ENCODE data around the gene RGS3. TPM values are rescaled to one million over a fixed set of nuclear protein-coding genes. Genes with fewer than 3 reads are reported as not detected.
A peak's percentile ranks its signal among the peaks of the same experiment; 100 is the strongest.
"Not testable (repeated sequence)": the region's sequence is repeated elsewhere in the genome, so short reads cannot be mapped to it uniquely, and the experiment has no call there.

RGS3 gene
- polyA plus RNA-seq, 5 donors: 65.3 to 82.9 (median 75.8) TPM

DNA sequence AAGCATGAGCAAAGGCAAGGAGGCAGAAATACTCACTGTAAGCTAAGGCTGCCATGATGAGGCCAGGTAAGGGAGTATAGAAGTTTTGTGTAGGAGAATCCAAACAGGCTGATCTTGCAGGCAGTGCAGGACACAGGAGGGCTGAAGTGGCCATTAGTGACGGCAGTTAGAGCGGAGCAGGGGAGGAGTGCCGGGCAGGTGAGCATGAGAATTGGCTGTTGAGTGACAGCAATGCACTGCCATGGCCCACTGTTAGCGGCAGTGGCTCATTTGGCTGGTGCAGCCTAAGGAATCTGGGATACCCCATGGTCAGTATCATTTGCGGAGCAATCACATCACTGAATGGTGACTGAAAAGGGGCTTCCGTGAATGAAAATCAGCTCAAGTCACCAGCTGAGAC lies 22.8 kb downstream of the RGS3 start:
- no peak for DNase-seq

GRCh38 chr9:113488071-113488470 lies 24.5 kb downstream of the RGS3 start:
- DNase-seq: no peak

DNA sequence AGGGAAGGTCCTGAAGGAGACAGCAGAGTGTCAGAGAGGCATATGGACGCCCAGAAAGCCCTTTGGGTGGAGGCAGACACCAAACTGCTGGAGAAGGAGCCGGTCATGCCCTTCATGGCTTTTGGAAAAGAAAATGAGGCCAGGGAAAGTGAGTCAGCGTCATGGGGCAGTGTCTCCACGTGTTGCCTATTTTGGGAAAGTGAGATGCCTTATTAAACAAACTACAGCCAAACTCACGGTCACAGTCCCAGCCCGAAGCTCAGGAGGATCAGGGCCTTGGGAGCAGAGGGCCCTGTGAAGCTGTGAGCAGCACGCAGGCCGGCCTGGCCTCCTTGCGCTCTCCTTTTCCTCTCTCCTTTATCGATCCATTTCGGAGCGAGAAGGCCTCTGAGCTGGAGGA lies 25.0 kb downstream of the RGS3 start:
- DNase-seq: no peak

DNA sequence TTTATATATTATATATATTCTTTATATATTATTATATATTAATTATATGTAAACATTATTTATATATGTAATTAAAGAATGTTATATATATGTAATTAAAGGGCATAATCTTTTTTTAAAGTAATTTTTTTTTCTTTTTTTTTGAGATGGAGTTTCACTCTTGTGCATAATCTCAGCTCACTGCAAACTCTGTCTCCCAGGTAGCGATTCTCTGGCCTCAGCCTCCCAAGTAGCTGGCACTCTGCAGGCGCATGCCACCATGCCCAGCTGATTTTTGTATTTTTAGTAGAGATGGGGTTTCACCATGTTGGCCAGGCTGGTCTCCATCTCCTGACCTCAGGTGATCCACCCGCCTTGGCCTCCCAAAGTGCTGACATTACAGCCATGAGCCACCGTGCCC lies 27.6 kb downstream of the RGS3 start:
- not testable (repeated sequence) for DNase-seq

DNA sequence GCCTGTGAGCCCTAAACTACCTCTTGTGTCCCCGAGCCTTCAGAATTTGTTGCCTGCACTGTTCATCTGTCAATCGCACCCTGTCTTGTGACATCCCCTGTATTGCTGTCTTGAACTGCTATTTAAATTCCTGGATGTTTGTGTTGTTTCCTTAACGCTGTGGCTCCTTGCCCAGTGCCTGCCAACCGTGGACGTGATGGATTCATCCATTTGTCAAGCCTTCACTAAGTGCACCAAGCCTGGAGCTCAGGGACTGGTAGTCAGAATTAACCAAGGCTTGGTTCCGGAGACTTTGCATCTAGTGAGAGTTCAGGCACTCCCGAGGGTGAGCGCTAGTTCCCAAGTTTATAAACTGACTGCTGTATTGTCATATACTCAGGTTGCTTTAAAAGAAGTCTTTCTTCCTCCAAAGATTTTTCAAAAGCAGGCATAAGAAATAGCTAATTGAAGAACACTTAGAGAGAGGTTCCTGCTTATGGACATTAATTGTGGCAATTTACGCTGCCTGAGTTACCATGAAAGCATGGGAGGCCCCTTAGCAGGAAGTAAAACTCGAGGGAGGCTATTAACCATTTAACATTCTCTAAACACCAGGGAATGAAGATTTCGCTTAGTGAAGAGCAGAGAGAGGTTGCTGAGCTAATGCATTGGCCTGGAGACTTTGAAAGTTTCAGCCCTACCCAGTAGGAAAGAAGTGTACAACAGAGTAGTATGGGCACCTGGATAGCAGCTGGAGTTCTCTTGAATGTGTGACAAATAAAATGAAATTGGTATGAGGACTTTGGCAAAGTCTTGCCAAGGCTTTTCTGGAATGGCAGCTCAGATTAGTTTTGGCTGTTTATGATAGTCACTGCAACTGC lies 29.0 kb downstream of the RGS3 start:
- peak in 1 of 2 donors; percentile 24 for DNase-seq

- DNase-seq: peak; percentile 44 to 62
These were observed 29.6 kb downstream of the RGS3 start for GRCh38 chr9:113493203-113493520.

GRCh38 chr9:113495526-113495925 lies 32.0 kb downstream of the RGS3 start:
- DNase-seq: no peak

DNA sequence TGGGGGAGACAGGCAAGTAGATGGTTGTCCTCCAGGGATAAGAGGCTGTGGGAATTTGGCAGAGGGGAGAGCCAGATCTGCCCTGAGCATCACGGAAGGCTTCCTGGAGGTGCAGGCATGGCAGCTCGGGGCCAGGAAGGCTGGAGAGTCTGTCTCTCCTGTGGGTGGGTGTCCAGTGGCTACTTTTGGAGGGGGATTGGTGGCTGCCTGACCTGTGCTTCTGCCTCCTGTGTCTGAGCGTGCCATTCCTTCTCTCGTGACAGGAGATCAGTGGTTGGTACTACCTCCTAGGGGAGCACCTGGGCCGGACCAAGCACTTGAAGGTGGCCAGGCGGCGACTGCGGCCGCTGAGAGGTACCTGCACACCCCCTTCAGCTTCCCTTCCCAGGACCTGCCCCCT lies 33.5 kb downstream of the RGS3 start:
- DNase-seq: no peak

GRCh38 chr9:113499153-113499875 lies 35.8 kb downstream of the RGS3 start:
- DNase-seq: no peak

- no peak for DNase-seq
These were observed 36.5 kb downstream of the RGS3 start for GRCh38 chr9:113499876-113500497.

DNA sequence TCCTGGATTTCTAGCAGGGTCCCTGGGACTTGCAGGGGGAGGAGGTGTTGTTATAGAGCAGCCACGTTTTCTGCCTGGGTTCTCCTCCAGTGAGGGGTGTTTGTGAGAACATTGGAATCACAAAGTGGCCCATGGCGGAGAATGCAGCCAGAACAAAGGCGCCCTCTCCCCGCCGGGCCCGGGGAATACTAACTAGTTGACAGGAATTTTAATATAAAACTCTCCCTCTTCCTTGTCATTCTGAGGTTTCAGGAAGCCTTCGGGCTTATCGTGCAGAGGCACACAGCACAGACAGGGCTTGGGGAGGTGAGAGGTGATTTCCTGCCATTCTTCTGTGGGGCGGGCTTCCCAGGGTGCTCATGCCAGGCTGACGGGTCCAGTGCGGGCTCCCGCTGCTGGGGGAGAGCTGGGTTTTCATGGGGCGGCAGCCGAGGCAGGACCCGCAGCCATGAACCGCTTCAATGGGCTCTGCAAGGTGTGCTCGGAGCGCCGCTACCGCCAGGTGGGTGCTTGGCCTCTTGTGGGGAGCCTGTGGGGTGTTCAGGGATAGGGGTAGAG lies 37.7 kb downstream of the RGS3 start:
- DNase-seq: no peak

DNA sequence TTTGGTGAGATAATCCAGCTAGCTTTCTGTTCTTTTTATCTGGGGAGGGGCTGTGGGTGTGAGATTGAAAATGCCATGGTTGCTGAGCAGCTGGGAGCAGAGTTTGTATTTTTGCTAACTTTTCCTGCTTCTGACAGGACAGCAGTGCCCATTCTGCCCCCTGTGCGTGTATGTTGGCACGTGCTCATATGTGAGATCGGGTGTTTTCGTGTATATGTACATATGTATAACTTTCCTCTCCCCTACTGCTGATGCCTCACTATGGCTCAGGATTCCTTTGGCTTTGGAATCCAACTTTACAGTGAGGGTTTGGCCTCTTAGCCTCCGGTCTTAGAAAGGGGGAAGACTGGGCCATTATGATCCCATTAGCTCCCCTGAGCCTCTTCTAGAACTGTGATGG lies 38.3 kb downstream of the RGS3 start:
- no peak for DNase-seq

DNA sequence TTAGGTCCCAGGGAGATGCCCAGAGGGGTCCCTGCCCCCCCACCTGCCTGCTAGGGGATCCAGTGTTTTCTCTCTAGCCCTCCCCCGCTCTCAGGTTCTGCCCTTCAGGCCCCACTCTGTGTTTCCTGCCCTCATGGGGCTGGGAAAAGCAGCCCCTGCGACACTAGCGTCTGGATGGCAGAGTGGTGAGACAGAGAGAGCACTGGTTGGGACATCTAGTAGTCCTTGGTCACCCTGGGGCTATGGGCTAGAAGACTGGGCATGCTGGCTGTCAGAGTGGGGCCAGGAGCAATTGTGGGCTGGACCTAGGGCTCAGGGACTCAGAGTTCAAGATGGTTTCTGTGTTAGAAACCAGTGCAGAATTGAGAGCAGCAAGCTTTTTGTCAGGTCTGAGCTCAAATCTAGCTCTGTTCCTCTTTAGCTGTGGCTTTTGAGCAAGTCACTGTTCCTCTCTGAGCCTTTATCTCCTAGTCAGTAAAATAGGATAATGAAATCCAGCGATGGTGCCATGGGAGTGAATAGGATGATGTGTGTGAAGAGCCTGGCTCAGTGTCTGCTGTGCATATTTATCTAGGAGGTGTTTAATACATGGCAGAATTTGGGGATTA lies 39.0 kb downstream of the RGS3 start:
- no peak for DNase-seq

DNA sequence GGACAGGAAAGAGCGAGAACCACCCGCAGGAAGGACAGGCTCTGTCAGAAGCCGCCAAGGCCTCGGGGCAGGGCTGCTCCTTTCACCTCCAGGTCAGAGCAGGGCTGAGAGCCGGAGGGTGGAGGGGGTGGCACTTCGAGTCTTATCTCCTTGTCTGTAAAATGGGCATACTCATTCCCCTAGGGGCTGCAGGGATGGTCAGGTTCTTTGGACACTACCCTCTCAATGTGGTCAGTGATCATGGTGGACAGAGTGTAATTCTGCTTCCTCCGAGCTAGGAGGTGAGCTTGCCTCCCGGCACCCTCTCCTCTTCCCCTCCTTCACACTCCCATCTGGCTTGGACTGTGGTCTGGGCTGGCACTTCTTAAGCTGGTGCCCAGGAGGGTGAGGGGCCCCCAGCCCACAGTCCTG lies 39.6 kb downstream of the RGS3 start:
- no peak for DNase-seq

GRCh38 chr9:113503613-113504211 lies 40.2 kb downstream of the RGS3 start:
- no peak for DNase-seq

DNA sequence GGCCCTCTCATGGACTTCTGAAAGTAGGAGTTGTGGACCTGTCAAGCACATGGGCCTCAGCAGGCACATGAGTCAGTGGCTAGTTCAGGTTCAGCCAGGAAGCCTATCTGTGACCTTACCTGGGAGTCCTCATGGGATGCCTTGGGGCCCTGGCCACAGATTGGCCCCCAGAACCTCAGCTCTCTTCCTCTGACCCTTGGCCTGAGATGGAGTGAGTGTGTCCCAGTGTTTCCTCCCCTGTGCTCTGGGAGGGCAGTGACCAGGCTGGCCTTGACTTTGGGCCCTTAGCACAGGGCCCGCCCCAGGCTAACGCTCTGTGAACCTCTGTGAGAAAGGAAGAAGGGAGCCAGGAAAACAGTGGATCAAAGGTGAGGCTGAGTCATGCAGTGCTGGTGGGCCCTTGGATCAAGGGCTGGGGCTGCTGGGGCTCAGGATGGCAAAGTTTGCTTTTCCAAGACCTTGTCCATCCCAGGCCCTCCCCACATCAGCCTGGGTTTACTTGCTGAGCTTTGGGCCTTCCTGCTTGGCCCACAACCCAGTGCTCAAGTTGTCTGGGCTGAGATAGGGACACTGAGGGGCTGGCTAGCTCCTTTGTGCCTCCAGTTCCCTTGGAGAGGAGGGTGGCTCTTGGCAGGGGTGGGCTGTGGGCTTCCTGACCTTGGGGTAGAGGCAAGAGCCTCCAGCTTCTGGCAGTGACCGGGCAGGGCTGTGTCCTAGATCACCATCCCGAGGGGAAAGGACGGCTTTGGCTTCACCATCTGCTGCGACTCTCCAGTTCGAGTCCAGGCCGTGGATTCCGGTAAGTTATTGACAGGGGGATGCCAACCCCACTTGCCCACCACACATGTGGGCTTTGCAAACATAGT lies 41.4 kb downstream of the RGS3 start:
- no peak for DNase-seq

GRCh38 chr9:113506090-113506589 lies 42.6 kb downstream of the RGS3 start:
- no peak for DNase-seq

GRCh38 chr9:113507256-113507655 lies 43.7 kb downstream of the RGS3 start:
- DNase-seq: no peak

- no peak for DNase-seq
These were observed 44.7 kb downstream of the RGS3 start for GRCh38 chr9:113508111-113508749.

DNA sequence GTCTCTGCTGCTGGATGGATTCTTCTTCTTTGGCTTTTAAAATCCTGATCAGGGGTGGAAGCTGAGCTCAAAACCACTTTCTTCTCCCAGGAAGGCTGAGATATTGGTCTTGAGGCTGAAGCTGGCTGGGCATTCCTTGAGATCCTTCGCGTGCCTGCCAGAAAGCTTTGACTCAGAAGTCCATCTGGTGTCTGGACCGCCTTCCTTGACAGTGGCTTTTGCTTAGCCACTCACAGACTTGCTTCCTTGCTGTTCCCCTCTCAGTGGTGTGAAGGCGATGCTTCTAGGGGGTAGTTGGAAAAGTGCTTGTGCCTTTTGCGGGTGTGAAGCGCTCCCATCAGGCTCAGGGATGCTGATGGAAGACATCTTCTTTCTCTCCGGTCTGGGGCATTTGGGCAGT lies 45.9 kb downstream of the RGS3 start:
- DNase-seq: no peak

All from right lung (tissue), 5 donors.